MCF 10A (cell line): ENCODE results near the gene KIF9. TPM values are rescaled to one million over a fixed set of nuclear protein-coding genes. Genes with fewer than 3 reads are reported as not detected.
"Not testable (repeated sequence)": the region's sequence is repeated elsewhere in the genome, so short reads cannot be mapped to it uniquely, and the experiment has no call there.

ENCODE experiments used
- BruUV-seq: library from RNA; stranded (reverse); fragments of 400-500 nt; replicated peaks from 2 replicates; lab custom pipeline; 2021; lab: Mats Ljungman, UMichigan
- CTCF ChIA-PET: fragments of 300-600 bp; sonication (Branson Sonifier 250); formaldehyde crosslinking; extraction: SDS; loops from one replicate; lab custom pipeline; 2021; ENCODE audit warnings: antibody characterized with exemption, inconsistent platforms; lab: Yijun Ruan, JAX
- POLR2A ChIA-PET: fragments of 300-600, 350-650 bp; sonication (Branson Sonifier 250); formaldehyde crosslinking; extraction: SDS; loops from one replicate; lab custom pipeline; 2020; ENCODE audit warnings: antibody characterized with exemption, inconsistent platforms; lab: Yijun Ruan, JAX
- DNase-seq: peaks from one replicate; pipeline ENCODE4 v3.0.0-alpha.2; 2018; ENCODE audit not compliant: unreplicated experiment
- H3K27ac Mint-ChIP-seq: one replicate; pipeline ENCODE4 v1.8.0; 2022; ENCODE audit warnings: mild to moderate bottlenecking, low read depth, mixed read lengths; ENCODE audit not compliant: unreplicated experiment
- H3K27me3 Mint-ChIP-seq: one replicate; pipeline ENCODE4 v1.8.0; 2022; ENCODE audit warnings: mixed read lengths; ENCODE audit not compliant: insufficient read depth, unreplicated experiment
- H3K36me3 Mint-ChIP-seq: one replicate; pipeline ENCODE4 v1.8.0; 2022; ENCODE audit warnings: mild to moderate bottlenecking, moderate library complexity, mixed read lengths; ENCODE audit not compliant: insufficient read depth, unreplicated experiment
- H3K4me1 Mint-ChIP-seq: one replicate; pipeline ENCODE4 v1.8.0; 2022; ENCODE audit warnings: mixed read lengths; ENCODE audit not compliant: insufficient read depth, unreplicated experiment
- H3K4me3 Mint-ChIP-seq: one replicate; pipeline ENCODE4 v1.8.0; 2022; ENCODE audit warnings: mild to moderate bottlenecking, moderate library complexity, mixed read lengths; ENCODE audit not compliant: unreplicated experiment
- H3K9me3 Mint-ChIP-seq: one replicate; pipeline ENCODE4 v1.8.0; 2022; ENCODE audit warnings: mixed read lengths; ENCODE audit not compliant: unreplicated experiment
- intact Hi-C: fragments of 100-400 bp; cut with micrococcal nuclease; formaldehyde crosslinking; loops from 2 replicates; pipeline ENCODE4 v1.14.1; 2022
- total RNA-seq: library from RNA; stranded (reverse); gene quantifications from 2 replicates; pipeline ENCODE4 v1.2.3, GENCODE V29; 2022
- TF ChIP-seq, protein P1 (sequence below): fragments of 200-600 bp; IDR thresholded peaks from one replicate; pipeline ENCODE4 v1.8.0; 2022; ENCODE audit warnings: antibody characterized with exemption, mild to moderate bottlenecking; ENCODE audit not compliant: unreplicated experiment

The KIF9 gene
- total RNA-seq, 1 experiment from 2014 or later, result 9.5 TPM

DNA sequence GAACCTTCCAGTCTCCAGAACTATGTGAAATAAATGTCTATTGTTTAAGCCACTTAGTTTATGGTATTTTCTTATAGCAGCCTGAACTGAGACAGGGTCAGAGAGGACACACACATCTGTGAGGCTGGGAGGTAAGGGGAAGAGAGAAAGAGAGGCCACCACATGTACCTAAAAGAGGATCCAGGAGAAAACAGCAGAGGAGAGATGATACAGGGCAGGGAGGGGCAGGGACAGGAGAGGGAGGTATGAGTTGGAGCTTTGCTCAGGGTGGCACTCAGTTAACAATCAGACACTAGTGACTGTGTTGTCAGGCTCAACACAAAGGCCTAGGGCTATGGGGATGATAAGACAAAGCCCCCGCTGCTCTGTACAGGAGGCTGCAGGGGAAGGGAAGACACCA is 17.6 kb downstream of the KIF9 start:
- no peaks in the 10 kb centered on the region for H3K9me3 Mint-ChIP-seq
- H3K27me3 Mint-ChIP-seq, result no peaks in the 10 kb centered on the region
- BruUV-seq, result no TSS peak
- peaks cover 8% of the 10 kb centered on the region for H3K4me1 Mint-ChIP-seq
- no peak overlapping the region for H3K27ac Mint-ChIP-seq
- no peak overlapping the region for H3K4me3 Mint-ChIP-seq
- POLR2A ChIA-PET, result no interaction called here
- TF ChIP-seq, protein P1, sequence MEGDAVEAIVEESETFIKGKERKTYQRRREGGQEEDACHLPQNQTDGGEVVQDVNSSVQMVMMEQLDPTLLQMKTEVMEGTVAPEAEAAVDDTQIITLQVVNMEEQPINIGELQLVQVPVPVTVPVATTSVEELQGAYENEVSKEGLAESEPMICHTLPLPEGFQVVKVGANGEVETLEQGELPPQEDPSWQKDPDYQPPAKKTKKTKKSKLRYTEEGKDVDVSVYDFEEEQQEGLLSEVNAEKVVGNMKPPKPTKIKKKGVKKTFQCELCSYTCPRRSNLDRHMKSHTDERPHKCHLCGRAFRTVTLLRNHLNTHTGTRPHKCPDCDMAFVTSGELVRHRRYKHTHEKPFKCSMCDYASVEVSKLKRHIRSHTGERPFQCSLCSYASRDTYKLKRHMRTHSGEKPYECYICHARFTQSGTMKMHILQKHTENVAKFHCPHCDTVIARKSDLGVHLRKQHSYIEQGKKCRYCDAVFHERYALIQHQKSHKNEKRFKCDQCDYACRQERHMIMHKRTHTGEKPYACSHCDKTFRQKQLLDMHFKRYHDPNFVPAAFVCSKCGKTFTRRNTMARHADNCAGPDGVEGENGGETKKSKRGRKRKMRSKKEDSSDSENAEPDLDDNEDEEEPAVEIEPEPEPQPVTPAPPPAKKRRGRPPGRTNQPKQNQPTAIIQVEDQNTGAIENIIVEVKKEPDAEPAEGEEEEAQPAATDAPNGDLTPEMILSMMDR, result no peak
- DNase-seq, result no peak
- intact Hi-C loops, result no loop called here
- H3K36me3 Mint-ChIP-seq, result peaks cover 6% of the 10 kb centered on the region
- CTCF ChIA-PET, result no interaction called here

DNA sequence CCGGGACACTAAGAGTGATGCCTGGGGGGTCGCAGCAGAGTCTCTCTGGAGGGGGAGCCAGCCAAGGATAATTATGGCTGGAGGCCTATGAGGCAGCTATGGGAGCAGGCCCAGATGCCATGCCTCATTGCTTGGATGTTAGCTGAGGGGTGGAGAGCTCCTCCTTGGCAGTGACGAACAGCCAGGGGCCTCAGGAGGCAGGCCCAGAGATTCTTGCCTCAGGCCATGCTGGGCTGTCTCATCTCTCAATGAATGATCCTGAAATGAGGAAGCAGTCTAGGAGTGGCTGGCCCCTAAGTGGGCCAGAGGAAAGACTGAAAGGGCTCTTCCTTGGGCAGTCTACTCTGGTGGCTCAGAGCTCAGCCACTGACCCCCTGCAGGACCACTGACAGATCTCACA is 21.3 kb downstream of the KIF9 start:
- BruUV-seq, result no TSS peak
- H3K27ac Mint-ChIP-seq, result no peak overlapping the region

DNA sequence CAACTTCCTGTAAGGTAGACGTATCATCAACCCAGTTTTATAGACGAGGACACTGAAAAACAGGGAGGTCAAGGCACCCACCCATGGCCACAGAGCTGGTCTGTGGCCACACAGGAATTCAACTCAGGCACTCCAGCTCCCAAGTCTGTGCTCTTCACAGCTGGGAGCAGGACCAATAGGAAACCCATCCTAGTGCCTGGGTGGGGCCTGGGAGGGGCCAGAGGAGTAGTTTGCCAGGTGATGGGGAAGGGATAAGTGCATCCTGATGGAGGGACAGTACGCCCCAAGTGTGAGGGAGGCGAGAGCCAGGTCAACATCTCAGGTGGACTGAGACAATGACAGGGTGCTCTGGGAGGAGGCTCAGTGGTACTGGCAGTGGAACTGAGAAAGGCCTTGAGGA is 22.0 kb downstream of the KIF9 start:
- intact Hi-C loops, result no loop called here
- Mint-ChIP-seq H3K4me1 (no peaks in the 10 kb centered on the region), H3K27me3 (no peaks in the 10 kb centered on the region), H3K27ac (no peak overlapping the region), H3K4me3 (no peak overlapping the region), H3K36me3 (no peaks in the 10 kb centered on the region), H3K9me3 (no peaks in the 10 kb centered on the region)
- ChIA-PET POLR2A (no interaction called here), CTCF (no interaction called here)
- TF ChIP-seq, protein P1, result no peak
- DNase-seq, result no peak
- BruUV-seq, result no TSS peak

More for the DNA sequence above, 21.3 kb downstream of the KIF9 start:
- intact Hi-C loops, result no loop called here
- no peak overlapping the region for H3K4me3 Mint-ChIP-seq
- no peaks in the 10 kb centered on the region for H3K4me1 Mint-ChIP-seq
- no peaks in the 10 kb centered on the region for H3K9me3 Mint-ChIP-seq
- H3K36me3 Mint-ChIP-seq, result no peaks in the 10 kb centered on the region
- TF ChIP-seq, protein P1, result no peak
- ChIA-PET POLR2A (no interaction called here), CTCF (interaction anchor here (0.6 kb wide), 1 partner anchor 670 kb away, joined by 4 read pairs; no protein-coding TSS in a partner anchor)
- DNase-seq, result no peak
- no peaks in the 10 kb centered on the region for H3K27me3 Mint-ChIP-seq

DNA sequence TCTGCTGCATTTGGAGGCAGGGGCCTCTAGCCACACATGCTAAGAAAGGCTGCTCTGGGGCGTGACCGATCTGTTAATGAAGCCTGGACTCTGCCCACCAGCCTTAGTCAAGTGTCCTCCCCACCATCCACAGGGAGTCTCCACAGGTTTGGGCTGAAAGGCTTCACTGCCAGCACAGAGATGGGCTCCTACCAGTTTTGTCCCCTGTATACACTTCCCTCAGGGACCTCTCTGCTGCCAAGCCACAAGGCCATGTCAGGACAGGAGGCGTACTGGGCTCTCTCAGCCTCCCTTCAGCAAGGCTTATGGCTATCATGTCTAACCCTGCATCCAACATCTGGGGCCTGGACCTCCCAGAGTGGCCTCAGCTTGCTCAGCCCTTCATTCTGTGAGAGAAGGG is 23.5 kb downstream of the KIF9 start:
- TF ChIP-seq, protein P1, result no peak
- no TSS peak for BruUV-seq
- POLR2A ChIA-PET, result interaction anchor here (0.6 kb wide), 1 partner anchor 63 kb away, joined by 3 read pairs; no protein-coding TSS in a partner anchor

DNA sequence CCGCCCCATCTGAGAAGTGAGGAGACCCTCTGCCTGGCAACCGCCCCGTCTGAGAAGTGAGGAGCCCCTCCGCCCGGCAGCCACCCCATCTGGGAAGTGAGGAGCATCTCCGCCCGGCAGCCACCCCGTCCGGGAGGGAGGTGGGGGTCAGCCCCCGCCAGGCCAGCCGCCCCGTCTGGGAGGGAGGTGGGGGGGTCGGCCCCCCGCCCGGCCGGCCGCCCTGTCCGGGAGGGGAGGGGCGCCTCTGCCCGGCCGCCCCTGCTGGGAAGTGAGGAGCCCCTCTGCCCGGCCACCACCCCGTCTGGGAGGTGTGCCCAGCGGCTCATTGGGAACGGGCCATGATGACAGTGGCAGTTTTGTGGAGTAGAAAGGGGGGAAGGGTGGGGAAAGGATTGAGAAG is 26.3 kb downstream of the KIF9 start:
- intact Hi-C loops, H3K36me3 Mint-ChIP-seq, BruUV-seq, CTCF ChIA-PET, POLR2A ChIA-PET, H3K4me1 Mint-ChIP-seq, DNase-seq, H3K9me3 Mint-ChIP-seq, H3K27ac Mint-ChIP-seq, H3K27me3 Mint-ChIP-seq, H3K4me3 Mint-ChIP-seq: not testable (repeated sequence)

More for the DNA sequence above, 23.5 kb downstream of the KIF9 start:
- intact Hi-C loops, result no loop called here
- no peaks in the 10 kb centered on the region for H3K9me3 Mint-ChIP-seq
- no peak overlapping the region for H3K27ac Mint-ChIP-seq
- H3K4me3 Mint-ChIP-seq, result no peak overlapping the region
- no peaks in the 10 kb centered on the region for H3K4me1 Mint-ChIP-seq
- DNase-seq, result no peak
- no peaks in the 10 kb centered on the region for H3K36me3 Mint-ChIP-seq
- CTCF ChIA-PET, result no interaction called here
- H3K27me3 Mint-ChIP-seq, result no peaks in the 10 kb centered on the region
